ENCODE measurements around the gene RRP9. TPM values are rescaled to one million over a fixed set of nuclear protein-coding genes. Genes with fewer than 3 reads are reported as not detected.

The RRP9 gene
- total RNA-seq, 1 donor from 2014 or later: 15.6 TPM

- Mint-ChIP-seq H3K4me3 (ENCODE audit: unreplicated experiment) (no peak overlapping the region), H3K27ac (ENCODE audit: unreplicated experiment) (no peak overlapping the region), H3K4me1 (ENCODE audit: low read depth, unreplicated experiment) (no peaks in the 10 kb centered on the region), H3K27me3 (ENCODE audit: unreplicated experiment) (peaks cover 5% of the 10 kb centered on the region), H3K36me3 (ENCODE audit: unreplicated experiment) (no peaks in the 10 kb centered on the region), H3K9me3 (ENCODE audit: unreplicated experiment) (no peaks in the 10 kb centered on the region)
- TF ChIP-seq CTCF (IDR thresholded peaks at IDR 0.05; ENCODE audit: partially characterized antibody, unreplicated experiment): no peak
- DNase-seq: no peak
Measured at GRCh38 chr3:51888463-51889105, 53.1 kb downstream of the RRP9 start.

- no peak overlapping the region for H3K4me3 Mint-ChIP-seq (ENCODE audit: unreplicated experiment)
- H3K27me3 Mint-ChIP-seq (ENCODE audit: unreplicated experiment): peaks cover 5% of the 10 kb centered on the region
- no peaks in the 10 kb centered on the region for H3K4me1 Mint-ChIP-seq (ENCODE audit: low read depth, unreplicated experiment)
- no peaks in the 10 kb centered on the region for H3K36me3 Mint-ChIP-seq (ENCODE audit: unreplicated experiment)
- no peaks in the 10 kb centered on the region for H3K9me3 Mint-ChIP-seq (ENCODE audit: unreplicated experiment)
- no peak for DNase-seq
- no peak for TF ChIP-seq CTCF (IDR thresholded peaks at IDR 0.05; ENCODE audit: partially characterized antibody, unreplicated experiment)
- no peak overlapping the region for H3K27ac Mint-ChIP-seq (ENCODE audit: unreplicated experiment)
Measured at GRCh38 chr3:51887620-51888019, 54.1 kb downstream of the RRP9 start.

GRCh38 chr3:51886447-51886846, 55.3 kb downstream of the RRP9 start:
- Mint-ChIP-seq H3K4me3 (ENCODE audit: unreplicated experiment) (no peak overlapping the region), H3K27ac (ENCODE audit: unreplicated experiment) (no peak overlapping the region), H3K9me3 (ENCODE audit: unreplicated experiment) (no peaks in the 10 kb centered on the region), H3K27me3 (ENCODE audit: unreplicated experiment) (peaks cover 3% of the 10 kb centered on the region), H3K4me1 (ENCODE audit: low read depth, unreplicated experiment) (no peaks in the 10 kb centered on the region), H3K36me3 (ENCODE audit: unreplicated experiment) (no peaks in the 10 kb centered on the region)
- DNase-seq: no peak
- no peak for TF ChIP-seq CTCF (IDR thresholded peaks at IDR 0.05; ENCODE audit: partially characterized antibody, unreplicated experiment)

Other genes with a start within 250 kb of the RRP9 start
- gene GRM2, start 234.8 kb downstream of the RRP9 start, total RNA-seq (ENCODE audit: unreplicated experiment): 134 TPM
- not detected for gene IQCF6, start 162.7 kb downstream of the RRP9 start, total RNA-seq (ENCODE audit: unreplicated experiment)
- gene IQCF2, start 80.3 kb downstream of the RRP9 start, total RNA-seq (ENCODE audit: unreplicated experiment): not detected
- gene IQCF5, start 66.3 kb downstream of the RRP9 start, total RNA-seq (ENCODE audit: unreplicated experiment): not detected
- gene IQCF1, start 38.6 kb downstream of the RRP9 start, total RNA-seq (ENCODE audit: unreplicated experiment): not detected
- gene PARP3, start 459 bp upstream of the RRP9 start, total RNA-seq (ENCODE audit: unreplicated experiment): 3.8 TPM
- gene GPR62, start 13.5 kb upstream of the RRP9 start, total RNA-seq (ENCODE audit: unreplicated experiment): 0.44 TPM
- gene PCBP4, start 25.6 kb upstream of the RRP9 start, total RNA-seq (ENCODE audit: unreplicated experiment): 1,577 TPM
- gene ABHD14B, start 32.1 kb upstream of the RRP9 start, total RNA-seq (ENCODE audit: unreplicated experiment): 6.7 TPM
- 12.7 TPM for gene ABHD14A, start 33.2 kb upstream of the RRP9 start, total RNA-seq (ENCODE audit: unreplicated experiment)
- gene ACY1, start 41.6 kb upstream of the RRP9 start, total RNA-seq (ENCODE audit: unreplicated experiment): 13.2 TPM
- gene RPL29, start 54.0 kb upstream of the RRP9 start, total RNA-seq (ENCODE audit: unreplicated experiment): 588 TPM
- gene DUSP7, start 114.7 kb upstream of the RRP9 start, total RNA-seq (ENCODE audit: unreplicated experiment): 9.5 TPM
- 3.2 TPM for gene POC1A, start 212.5 kb upstream of the RRP9 start, total RNA-seq (ENCODE audit: unreplicated experiment)

Measured in glutamatergic neuron (in vitro differentiated cells).